HG03457 (cell line): ENCODE data around the gene ARHGEF5.
"Not testable (repeated sequence)": the region's sequence is repeated elsewhere in the genome, so short reads cannot be mapped to it uniquely, and the experiment has no call there.

Experiments
- ATAC-seq: cut with Tn5 transposase; IDR thresholded peaks from one replicate; pipeline ENCODE4 v1.9.1; 2021; ENCODE audit warnings: moderate number of reproducible peaks; ENCODE audit not compliant: unreplicated experiment

Gene ARHGEF5

DNA sequence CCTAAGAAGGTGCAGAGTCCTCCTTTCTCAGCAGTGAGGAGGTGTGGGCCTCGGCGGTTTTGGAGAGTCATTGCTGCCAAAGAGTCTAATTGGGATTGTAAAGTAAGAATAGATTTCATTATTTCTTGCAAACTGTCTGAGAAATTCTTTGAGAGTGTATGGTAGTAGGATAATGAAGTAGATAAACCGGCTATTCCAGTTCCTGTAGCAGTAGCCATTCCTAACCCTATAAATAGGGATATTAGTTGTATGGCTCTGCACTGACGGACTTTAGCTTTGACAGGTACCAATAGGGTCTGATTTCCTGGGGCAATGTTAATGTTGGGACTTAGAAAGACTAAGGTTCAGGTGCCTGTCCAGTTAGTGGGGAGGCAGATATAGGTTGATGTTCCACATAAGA lies 63.7 kb downstream of the ARHGEF5 start:
- not testable (repeated sequence) for ATAC-seq

DNA sequence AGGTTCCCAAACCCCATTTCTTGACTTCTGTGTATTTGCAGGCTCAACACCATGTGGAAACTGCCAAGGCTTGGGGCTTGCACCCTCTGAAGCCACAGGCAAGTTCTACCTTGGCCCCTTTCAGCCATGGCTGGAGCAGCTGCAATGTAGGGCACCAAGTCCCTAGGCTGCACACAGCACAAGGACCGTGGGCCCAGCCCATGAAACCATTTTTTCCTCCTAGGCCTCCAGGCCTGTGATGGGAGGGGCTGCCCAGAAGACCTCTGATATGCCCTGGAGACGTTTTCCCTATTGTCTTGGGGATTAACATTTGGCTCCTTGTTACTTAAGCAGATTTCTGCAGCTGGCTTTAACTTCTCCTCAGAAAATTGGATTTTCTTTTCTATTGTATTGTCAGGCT lies 72.3 kb downstream of the ARHGEF5 start:
- not testable (repeated sequence) for ATAC-seq

- ATAC-seq, result no peak
Measured at GRCh38 chr7:144428431-144428830, 73.2 kb downstream of the ARHGEF5 start.
